Dermis microvascular lymphatic vessel endothelial cell (primary cell): ENCODE results near the gene ENOPH1. TPM values are rescaled to one million over a fixed set of nuclear protein-coding genes. Genes with fewer than 3 reads are reported as not detected.
A peak's percentile ranks its signal among the peaks of the same experiment; 100 is the strongest.
"Not testable (repeated sequence)": the region's sequence is repeated elsewhere in the genome, so short reads cannot be mapped to it uniquely, and the experiment has no call there.

Source experiments
- DNase-seq, 2 donors: peaks; one replicate each; pipeline versions ENCODE4 v3.0.0 to v3.0.0-alpha.2; 2010; ENCODE audit warnings: low read depth in 2 of 2
- total RNA-seq: library from RNA; depleted of rRNA; stranded (reverse); fragments of >200 nt; gene quantifications from 2 replicates; pipeline ENCODE4 v1.2.1, GENCODE V29; 2014

The ENOPH1 gene
- total RNA-seq, 1 donor from 2014 or later = 35.3 TPM

- DNase-seq = peak in 1 of 2 donors; percentile 58
Observed at GRCh38 chr4:82469791-82470345, 39.5 kb downstream of the ENOPH1 start.

- DNase-seq = not testable (repeated sequence)
Observed at GRCh38 chr4:82473080-82473479, 42.7 kb downstream of the ENOPH1 start.

GRCh38 chr4:82473621-82474164 is 43.3 kb downstream of the ENOPH1 start:
- DNase-seq = no peak

- DNase-seq = not testable (repeated sequence)
Observed at GRCh38 chr4:82475931-82476330, 45.5 kb downstream of the ENOPH1 start.

- DNase-seq = not testable (repeated sequence)
Observed at GRCh38 chr4:82477469-82477868, 47.1 kb downstream of the ENOPH1 start.

GRCh38 chr4:82479562-82479961 is 49.2 kb downstream of the ENOPH1 start:
- no peak for DNase-seq

GRCh38 chr4:82480771-82481505 is 50.5 kb downstream of the ENOPH1 start:
- no peak for DNase-seq

GRCh38 chr4:82481506-82481840 is 51.1 kb downstream of the ENOPH1 start:
- peak in 1 of 2 donors; percentile 6 for DNase-seq

GRCh38 chr4:82482387-82482786 is 52.0 kb downstream of the ENOPH1 start:
- no peak for DNase-seq

- no peak for DNase-seq
Observed at GRCh38 chr4:82484996-82485783, 54.8 kb downstream of the ENOPH1 start.

GRCh38 chr4:82489076-82489475 is 58.7 kb downstream of the ENOPH1 start:
- no peak for DNase-seq

- DNase-seq = no peak
Observed at GRCh38 chr4:82489987-82490386, 59.6 kb downstream of the ENOPH1 start.

- DNase-seq = no peak
Observed at GRCh38 chr4:82491251-82491960, 61.0 kb downstream of the ENOPH1 start.

- DNase-seq = no peak
Observed at GRCh38 chr4:82493721-82494425, 63.5 kb downstream of the ENOPH1 start.

GRCh38 chr4:82495666-82496065 is 65.3 kb downstream of the ENOPH1 start:
- no peak for DNase-seq

GRCh38 chr4:82496349-82496748 is 66.0 kb downstream of the ENOPH1 start:
- DNase-seq = no peak

- no peak for DNase-seq
Observed at GRCh38 chr4:82499738-82500434, 69.5 kb downstream of the ENOPH1 start.

GRCh38 chr4:82500435-82501153 is 70.2 kb downstream of the ENOPH1 start:
- no peak for DNase-seq

- DNase-seq = no peak
Observed at GRCh38 chr4:82501154-82501442, 70.7 kb downstream of the ENOPH1 start.

- DNase-seq = no peak
Observed at GRCh38 chr4:82508011-82508410, 77.6 kb downstream of the ENOPH1 start.
